ENCODE data around the gene NR2F6.

The NR2F6 gene

DNA sequence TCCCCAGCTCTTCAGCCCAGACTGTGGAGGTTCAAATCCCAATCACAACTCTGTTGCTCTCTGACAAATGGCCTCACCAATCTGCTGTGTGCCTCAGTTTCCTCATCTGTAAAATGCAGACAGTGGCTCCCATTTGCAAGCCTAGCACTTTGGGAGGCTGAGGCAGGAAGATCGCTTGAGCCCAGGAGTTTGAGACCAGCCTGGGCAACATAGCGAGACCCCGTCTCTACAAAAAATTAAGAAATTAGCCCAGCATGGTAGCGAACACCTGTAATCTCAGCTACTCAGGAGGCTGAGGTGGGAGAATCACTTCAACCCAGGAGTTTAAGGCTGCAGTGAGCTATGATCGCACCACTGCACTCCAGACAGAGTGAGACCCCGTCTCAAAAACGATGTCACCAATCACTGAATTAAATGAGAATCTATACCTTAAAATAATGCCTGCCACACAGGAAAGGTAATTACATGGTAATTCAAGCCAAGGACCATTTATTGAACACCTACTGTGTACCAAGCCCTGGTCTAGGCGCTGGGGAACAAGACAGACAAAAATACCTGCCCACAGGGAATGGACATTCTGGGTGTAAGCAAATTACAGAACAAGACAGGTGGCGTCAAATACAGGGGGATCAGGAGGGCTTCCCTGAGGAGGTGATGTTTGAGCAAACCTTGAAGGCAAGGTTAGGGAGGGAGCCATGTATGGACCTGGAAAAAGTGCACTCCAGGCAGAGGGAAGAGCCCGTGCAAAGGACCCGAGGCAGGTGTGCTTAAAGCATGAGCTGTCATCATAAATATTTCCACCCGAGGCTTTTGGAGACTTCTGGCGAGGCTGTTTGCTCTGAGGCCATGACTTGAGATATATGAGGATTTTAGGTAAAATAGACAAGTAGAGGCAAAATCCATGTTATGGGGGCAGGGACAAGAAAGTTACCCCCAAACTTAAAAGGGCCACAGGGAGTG is 7.7 kb downstream of the NR2F6 start:
- DNase-seq: no peak

DNA sequence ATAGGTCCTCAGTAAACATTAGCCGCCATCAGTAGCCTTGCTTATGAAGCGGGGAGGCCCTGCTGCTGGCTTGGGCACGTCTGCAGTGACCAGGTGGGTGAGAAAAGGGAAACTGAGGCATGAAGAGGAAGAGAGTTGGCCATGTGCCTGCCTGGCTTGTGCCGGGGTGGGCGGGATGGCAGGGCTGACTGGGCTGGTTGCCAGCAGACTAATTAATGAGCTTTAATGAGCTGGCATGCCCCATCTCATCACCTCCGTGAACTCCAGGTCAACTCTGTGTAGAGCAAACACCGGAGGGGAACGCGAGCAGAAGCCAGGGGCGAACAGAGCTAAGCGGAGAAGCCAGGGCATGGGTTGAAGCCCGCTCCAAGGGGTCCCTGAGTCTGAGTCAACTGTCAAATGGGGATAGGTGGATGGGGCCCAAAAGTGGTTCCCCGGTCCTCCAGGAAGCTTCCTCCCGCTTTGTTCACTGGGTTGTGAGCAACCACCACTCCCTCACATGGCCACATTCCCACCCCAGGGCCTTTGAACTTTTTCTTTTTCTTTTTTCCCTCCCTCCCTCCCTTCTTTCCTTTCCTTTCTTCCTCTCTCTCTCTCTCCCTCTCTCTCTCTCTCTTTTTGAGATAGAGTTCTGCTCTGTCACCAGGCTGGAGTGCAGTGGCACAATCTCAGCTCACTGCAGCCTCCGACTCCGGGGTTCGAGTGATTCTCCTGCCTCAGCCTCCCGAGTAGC is 8.7 kb downstream of the NR2F6 start:
- DNase-seq: no peak

DNA sequence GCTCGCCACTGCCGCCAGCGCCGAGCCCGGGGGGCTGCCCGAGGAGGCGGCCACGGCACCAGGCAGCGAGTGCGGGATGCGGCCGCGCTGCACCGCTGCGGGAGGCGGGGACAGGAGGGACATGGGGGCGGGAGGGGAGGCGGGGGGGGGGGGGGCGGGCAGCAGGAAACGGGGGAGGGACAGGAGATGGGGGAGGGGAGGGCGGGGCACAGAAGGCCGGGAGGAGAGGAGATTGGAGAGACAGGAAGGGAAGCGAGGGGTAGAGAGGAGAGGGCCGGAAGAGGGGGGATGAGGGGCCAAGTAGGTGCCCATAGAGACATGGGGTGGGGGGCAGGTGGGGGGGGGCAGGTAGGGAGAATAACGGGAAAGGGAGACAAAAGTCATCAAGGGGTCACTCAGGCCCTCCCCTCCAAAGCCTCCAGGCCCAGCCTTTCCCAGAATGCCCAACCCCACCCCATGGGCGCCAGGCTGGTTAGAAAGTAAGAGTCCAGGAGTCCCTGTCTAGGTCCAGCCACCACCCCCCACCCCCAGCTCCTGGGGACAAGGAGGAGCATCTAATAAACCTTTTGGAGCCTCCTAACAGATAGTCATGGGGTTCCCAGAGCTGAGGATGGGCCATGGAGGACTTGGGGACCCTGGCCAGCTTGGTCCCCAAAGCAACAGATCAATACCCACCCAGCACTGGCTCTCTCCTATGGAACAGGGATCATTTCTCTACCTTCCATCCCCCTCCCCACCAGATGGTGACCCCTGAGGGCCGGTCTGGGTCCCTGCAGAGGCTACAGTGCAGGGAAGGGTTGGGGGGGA is 9.5 kb downstream of the NR2F6 start:
- DNase-seq: no peak

DNA sequence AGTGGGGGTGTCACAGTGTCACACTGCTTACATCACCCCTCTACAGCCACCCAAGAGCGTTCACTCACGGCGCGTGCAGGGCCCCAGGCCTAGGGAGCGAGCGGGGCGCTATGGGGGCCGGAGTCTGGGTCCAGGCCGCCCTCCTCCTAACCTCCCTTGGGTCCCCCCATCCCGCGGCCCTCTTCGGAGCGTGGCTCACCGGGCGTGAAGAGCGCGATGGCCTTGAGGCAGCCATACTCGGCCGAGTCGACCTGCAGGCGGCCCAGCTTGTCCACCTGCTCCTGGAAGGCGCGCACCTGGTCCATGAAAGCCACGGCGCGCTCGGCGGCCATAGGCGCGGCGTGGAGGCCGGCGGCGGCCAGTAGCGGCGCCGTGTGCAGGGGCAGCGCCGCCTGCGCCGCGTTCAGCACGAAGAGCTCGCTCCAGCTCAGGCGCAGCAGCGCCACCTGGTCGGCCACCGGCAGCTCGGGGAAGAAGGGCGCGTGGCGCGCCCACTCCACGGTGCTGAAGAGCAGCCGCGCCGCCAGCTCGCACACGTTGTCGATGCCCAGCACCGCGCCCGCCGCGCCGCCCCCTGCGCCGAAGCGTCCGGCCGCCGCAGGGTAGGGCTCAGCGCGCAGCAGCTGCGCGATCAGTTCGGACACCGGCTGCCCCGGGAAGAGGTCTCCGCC is 10.3 kb downstream of the NR2F6 start:
- peak; percentile 80 for DNase-seq

DNA sequence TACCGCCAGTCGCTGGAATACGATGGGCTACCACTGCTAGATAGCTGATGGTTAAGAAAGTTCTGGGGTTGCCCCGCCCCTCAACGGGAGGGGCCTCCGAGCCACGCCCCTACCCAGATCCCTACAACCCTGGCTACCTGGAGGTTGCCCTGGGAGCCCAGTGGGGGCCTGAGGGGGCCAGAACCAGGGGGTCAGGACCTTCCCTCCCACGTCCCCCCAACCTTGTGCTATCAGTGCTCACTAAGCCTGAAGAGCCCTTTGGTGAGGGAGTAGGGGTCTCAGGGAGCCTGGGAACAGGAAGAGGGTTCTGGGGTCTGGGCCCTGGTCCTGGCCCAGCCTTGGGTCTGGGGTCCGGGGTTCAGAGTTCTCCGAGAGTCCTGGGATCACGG is 10.8 kb downstream of the NR2F6 start:
- DNase-seq: peak; percentile 74

DNA sequence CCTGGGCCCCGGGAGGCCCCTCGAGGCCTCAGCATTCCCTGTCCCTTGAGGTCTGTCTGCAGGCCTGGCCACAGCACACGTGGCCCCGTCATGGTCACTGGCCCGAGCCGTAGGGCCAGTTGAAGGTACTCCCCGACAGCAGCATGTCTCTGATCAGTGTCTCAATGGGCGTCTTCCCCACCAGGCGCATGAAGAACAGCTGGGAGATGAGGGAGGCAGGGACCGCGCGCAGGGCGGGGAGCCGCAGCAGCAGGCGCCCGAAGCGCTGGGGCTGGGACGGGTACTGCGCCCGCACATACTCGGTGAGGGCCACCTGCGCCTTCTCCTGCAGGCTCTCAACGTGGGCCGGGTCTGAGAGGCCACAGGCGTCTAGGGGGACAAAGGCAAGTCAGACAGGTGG is 13.5 kb downstream of the NR2F6 start:
- no peak for DNase-seq

DNA sequence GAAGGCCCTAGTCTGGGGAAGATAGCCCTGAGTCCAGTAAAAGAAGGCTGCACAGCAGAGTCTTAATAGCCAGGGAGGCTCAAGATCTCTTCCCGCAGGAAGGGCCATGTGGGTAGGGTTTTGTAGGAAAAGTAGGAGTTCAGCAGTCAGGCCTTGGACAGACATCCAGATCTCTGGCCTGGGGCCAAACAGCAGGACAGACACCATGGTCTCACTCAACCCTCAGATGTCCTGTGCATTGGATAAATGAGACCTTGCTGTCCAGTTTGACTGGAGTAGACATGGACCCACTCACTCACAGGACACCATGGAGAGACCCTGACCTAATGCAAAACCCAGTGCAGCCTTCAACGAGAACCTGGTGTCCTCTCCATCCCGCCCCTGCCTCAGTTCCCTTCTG is 15.8 kb downstream of the NR2F6 start:
- no peak for DNase-seq

DNA sequence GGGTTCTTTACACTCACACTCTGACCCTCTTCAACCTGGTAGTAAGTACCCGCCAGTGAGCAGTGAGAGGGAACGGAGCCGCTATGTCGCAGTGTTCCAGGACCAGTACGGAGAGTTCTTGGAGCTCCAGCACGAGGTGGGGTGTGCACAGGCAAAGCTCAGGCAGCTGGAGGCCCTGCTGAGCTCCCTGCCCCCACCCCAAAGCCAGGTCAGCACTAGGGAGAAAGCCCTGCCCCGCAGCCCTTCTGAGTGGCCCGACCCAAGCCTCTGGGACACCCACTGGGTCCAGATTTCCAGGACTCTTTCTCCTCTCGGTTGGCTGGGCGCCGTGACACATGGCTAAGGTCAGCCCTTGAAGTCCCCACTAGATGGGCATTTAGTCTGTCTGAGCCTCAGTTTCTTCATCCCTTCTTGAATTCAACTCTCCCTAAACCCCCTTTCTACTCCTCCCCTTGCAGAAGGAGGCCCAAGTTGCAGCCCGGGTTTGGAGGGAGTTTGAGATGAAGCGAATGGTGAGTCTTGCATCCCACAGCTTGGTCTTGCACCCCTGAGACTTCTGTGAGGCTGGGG is 17.8 kb downstream of the NR2F6 start:
- no peak for DNase-seq

DNA sequence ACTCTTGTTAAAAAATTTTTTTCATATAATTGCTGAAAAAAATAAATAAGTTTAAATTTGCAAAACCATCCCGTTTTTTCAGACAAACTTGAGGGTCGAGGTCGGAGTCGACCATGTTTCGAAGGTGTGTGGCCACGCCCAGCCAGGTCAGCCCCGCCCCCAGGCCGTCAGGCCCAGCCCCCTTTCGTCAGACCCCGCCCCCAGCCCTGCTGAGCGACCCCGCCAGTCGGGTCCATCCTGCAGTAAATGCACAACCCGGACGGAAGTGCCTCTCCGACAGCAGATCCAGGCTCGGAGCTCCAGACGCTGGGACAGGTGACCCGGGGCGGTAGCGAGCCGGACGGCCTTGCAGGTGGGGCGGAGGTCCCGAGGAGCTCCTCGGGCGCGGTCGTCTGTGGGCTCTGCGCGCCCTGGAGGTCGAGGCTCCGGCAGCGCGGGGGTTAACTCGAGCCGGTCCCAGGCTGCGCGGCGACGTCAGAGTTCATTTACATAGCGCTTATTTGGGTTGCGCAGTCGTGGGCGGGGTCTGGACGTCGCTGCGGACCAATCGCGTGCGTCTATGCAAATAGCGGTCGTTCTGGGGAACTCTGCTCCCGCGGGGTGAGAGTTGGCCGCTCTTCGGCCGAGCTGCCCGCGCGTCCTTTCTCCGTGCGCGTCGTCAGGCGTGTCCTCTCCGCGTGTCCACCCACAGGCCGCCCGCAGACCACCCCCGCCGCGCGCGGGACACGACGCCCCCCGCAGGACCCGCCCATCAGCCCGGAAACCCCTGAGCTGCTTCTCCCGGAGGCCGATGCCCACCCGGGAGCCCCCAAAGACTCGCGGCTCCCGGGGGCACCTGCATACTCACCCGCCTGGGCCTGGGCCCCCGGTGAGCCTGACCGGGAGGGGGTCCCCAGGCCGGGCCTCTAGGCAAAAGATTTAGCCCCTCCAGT is 19.5 kb downstream of the NR2F6 start, which contains the start of gene OCEL1:
Gene OCEL1, plus strand, starts transcription at position 225 of the 932 bp plus-strand sequence. Its CDS starts 22 bp downstream, at position 247.
- peak; percentile 97 for DNase-seq

DNA sequence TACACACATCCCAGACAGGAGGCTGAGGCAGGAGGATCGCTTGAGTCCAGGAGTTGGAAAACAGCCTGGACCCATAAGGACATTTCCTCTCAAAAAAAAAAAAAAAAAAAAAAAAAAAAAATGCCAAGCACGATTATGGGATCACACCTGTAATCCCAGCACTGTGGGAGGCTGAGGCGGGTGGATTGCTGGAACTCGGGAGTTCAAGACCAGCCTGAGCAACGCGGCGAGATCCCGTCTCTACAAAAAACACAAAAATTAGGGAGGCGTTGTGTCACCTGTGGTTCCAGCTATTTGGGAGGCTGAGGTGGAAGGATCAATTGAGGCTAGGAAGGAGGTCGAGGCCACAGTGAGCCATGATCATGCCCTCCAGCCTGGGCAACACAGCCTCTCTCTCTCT is 20.7 kb downstream of the NR2F6 start:
- no peak for DNase-seq

DNA sequence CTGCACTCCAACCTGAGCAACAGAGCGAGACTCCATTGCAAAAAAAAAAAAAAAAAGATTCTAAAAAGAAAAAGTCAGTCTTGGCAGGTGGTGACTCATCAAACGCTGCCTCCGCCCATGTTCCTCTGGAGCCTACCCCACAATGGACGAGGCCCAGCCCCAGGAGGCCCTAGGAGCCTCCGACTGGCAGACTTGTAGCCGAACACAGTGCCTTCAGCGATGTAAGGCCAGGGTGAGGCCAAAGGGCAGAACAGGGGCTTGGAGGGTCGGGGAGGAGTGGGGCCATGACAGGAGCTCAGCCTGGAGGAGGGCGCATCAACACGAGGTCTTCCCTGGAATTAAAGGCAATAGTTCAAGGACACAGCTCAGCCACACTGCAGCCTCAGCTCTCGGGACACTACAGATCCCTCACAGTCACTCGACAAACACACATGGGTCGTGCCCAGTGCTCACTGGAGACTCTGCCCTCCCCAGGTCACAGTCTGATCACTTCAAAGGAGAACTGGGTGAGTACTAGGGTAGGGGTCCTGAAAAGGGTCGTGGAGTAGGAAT is 25.4 kb downstream of the NR2F6 start:
- no peak for DNase-seq

DNA sequence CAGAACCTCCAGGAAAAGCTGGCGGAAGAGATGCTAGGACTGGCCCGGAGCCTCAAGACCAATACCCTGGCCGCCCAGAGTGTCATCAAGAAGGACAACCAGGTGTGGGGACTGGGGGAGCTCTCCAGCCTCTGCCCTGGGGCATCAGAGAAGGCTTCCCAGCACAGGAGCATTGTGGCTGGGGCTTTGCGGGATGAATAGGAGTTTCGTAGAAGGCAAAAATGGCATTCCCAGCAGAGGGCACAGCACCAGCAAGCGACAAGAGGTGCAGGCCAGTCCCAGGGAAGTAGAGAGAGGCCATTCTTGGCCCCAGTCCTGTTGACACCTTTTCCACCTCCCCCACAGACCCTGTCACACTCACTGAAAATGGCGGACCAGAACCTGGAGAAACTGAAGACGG is 26.4 kb downstream of the NR2F6 start:
- DNase-seq: no peak

DNA sequence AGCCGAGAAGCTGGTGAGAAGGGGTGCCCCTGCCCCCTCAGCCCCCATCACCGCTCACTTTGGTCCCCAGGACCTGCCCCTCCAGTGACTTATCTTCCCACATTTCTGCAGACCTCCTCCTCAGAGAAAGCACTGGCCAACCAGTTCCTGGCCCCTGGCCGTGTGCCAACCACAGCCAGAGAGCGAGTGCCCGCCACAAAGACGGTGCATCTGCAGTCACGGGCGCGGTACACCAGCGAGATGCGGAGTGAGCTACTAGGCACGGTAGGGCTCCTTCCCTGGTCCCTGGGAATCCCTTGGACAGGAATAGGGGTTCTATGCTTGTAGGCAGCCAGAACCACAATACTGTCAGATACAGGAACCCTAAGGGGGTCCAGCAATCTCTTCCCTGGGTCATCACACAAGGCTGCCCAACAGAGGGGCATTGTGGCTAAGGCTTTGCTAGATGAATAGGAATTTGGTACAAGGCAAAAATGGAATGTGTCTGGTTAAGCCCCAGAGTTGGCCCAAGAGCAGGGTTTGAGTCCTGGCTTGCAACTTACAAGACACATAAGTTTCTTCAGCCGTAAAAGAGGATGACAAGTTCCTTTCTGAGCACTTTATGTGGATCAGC is 29.6 kb downstream of the NR2F6 start:
- DNase-seq: no peak

DNA sequence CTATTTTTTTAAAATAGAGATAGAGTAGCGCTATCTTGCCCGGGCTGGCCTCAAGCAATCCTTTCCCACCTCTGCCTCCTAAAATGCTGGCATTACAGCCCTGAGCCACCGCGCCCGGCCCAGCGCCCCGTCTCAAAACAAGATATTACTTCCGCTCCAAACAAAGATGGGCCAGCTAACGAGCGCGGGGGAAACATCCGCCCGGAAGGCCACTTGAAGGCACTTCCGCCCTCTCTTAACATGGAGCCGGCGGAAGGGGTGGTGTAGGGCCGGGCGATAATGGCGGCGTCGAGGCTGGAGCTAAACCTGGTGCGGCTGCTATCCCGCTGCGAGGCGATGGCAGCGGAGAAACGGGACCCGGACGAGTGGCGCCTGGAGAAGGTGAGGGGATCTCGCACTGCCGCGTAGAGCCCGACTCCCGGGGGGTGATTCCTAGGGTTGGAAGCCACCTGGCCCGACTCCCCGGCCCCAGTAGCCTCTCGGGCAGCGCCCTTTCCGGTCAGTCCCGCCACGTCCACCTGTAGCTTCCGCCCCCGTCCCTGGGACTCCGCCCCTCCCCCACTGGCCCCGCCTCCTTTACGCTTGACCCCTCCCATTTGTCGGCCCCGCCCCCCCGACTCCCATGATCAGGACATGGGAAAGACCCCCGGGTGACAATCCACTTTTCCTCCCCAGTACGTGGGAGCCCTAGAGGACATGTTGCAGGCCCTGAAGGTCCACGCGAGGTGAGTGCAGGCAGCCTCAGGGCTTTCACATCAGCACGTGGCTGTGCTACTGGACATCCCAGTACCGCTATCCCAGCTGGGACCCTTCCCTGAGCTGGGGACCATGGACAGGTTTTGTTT is 30.4 kb downstream of the NR2F6 start, which contains the start of gene USE1:
Gene USE1, plus strand, starts transcription at position 231 of the 845 bp plus-strand sequence. Its CDS starts 49 bp downstream, at position 280.
- peak; percentile 87 for DNase-seq

DNA sequence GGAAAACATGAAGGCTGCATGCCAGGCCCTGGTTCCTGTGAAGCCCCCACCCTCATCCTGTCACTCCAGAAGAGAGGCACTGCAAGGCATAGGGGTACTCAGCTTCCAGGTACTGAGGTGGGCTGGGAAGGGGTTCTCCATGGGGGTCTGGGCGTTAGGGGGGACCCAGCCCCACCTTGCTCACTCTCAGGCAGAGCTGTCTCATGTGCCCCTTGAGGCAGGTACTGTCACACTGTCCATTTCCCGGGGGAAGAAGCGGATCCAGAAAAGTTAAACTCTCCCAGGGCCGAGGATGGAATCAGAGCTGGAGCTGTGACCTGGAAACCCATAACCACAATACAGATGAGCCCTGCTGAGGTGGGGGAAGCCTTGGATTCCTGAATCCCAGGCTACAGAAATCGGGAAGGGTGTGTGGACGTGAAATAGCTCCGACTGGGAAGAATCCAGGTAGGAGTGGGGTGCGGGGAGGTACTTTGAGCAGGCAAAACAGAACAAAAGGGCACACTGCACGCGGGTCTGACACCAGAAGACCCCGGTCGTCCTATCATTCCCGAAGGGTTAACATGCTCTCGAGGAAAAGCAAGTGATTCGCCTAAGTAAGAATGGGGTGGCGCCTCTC is 31.1 kb downstream of the NR2F6 start:
- DNase-seq: no peak

DNA sequence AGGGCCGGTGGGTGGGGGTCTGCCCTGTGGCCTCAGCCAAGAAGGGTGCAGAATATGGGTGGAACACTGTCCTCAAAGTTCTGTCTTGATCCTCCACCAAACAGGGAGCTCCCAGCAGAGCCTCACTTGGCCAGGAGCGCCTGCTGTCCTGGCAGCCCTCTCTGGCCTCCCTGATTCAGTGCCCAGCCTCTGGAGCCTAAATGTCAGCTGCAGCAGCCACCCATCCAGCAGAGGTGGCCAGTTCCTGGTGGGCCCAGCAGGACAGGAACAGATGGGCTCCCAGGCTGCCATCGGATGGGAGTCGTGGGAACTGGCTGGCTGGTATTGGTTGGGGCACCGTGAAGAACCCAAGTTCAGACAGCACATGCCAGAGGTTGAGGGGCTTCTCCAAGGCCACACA is 32.4 kb downstream of the NR2F6 start:
- no peak for DNase-seq

DNA sequence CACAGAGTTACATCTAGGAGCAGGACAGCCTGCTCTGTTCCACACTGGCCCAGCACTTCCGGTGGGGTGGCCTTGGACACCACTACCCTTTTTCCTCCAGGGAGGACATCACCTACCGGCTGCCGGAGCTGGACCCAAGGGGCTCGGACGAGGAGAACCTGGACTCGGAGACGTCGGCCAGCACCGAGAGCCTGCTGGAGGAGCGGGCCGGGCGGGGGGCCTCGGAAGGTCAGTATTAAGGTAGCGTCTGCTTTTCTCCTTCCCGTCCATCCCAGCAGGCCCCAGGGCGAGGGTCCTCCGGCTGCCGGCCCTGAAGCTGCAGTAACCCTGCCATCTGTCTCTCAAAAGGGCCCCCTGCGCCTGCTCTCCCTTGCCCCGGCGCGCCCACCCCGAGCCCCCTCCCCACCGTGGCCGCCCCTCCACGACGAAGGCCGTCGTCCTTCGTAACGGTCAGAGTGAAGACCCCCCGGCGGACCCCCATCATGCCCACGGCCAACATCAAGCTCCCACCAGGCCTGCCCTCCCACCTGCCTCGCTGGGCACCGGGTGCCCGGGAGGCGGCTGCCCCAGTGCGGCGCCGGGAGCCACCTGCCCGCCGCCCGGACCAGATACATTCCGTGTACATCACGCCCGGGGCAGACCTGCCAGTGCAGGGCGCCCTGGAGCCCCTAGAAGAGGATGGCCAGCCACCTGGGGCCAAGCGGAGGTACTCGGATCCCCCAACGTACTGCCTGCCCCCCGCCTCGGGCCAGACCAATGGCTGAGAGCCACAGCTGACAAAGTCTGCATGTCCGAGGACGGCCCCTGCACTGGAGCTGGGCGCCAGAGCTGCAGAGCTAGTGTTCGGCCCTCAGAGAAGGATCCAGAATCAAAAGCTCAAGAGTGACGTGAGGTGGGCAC is 33.9 kb downstream of the NR2F6 start:
- no peak for DNase-seq

DNA sequence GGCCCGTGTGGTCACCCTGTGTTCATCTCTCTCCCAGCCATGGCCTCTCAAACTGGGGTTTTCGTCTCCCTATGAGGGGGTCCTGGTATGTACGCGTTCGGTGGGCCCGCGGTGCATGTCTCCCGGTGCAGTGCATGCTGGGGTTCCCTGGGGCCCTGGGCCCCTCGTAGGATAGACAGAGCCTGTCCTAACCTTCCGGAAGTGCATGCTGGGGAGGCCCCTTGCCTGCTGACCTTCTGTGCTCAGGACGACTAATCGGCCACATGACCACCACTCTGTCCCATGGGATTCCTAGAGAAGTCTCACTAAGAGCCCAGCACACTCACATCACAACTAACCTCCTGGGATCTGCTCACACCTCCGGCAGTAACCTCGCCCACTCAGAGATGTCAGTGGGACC is 35.4 kb downstream of the NR2F6 start:
- DNase-seq: no peak

Data from activated naive CD4-positive, alpha-beta T cell treated with anti-CD3 and anti-CD28 coated beads, Interleukin-2, amount 50 U/mL, for 16 hours (primary cell).